Erythroblast (primary cell): Measurements from ENCODE around the gene TOMM7.

ENCODE experiments used
- DNase-seq, 2 experiments: peaks; one replicate each; lab custom pipeline; 2025; lab: John Stamatoyannopoulos, UW
- GATA1 ChIP-seq: IDR thresholded peaks from 2 replicates; pipeline ENCODE4 v1.6.1; 2011; ENCODE audit warnings: low read depth, mild to moderate bottlenecking, control low read depth, low read length, moderate library complexity
- POLR2A ChIP-seq: IDR thresholded peaks from 2 replicates; pipeline ENCODE4 v1.6.1; 2011; ENCODE audit warnings: mild to moderate bottlenecking, low read length

The TOMM7 gene

DNA sequence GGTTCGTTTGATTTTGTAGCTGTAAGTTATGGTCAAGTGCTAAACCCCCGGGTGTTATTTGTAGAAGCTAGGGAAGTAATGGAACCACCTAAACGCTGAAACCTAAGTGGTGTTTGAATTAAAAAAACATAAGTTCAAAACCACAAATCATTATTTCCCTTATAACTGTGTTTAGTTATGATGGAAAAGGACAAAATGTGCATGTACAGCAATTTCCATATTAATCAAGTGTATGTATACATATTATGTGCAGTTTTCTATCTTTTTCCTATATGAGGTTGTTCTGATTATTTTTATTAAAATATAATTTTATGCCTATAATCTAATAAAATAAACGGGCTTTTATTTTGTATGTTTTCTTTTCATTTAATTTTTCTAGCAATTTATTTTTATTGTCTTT is 49.8 kb downstream of the TOMM7 start:
- no peak for TF ChIP-seq POLR2A
- no peak for TF ChIP-seq GATA1
- no peak for DNase-seq

DNA sequence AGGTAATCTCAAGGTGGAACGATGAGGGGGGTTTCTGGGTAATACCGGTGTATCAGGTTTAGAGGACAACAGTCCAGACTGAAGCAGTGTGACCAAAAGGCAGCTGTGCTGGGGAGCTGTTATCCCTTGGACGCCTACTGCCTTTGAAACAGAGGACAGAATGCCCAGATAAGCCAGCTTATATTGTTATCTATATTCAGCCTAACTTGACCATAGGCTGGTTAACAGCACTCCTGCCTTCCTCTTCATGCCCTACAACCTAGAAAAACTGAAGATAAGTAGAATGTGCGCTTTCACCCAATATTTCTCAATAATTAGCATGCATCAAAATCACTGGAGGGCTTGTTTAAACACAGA is 50.8 kb downstream of the TOMM7 start:
- TF ChIP-seq POLR2A (no peak), GATA1 (no peak)
- peak in 1 of 2 experiments; percentile 37 for DNase-seq

DNA sequence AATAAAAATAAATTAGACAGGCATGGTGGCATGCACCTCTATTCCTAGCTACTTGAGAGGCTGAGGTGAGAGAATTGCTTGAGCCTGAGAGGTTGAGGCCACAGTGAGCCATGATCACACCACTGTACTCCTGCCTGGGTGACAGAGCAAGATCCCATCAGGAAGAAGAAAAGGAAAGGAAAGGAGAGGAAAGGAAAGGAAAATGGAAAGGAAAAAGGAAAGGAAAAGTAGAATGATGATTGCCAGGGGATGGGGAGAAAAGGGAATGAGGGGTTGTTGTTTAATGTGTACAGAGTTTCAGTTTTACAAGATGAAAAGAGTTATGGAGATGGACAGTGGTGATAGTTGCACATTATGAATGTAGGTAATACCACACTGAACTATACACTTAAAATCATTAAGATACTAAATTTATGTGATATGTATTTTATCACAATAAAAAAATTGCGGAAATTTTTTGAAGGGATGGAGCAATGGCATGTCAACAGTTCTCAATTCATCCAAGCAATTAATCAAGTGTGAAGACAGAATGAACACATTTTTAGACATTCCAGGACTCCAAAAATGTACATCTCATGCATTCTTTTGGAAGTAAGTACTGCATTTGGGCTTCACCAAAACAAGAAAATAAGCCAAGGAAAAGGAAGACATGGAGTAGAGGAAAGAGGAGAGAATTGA is 51.3 kb downstream of the TOMM7 start:
- no peak for DNase-seq
- TF ChIP-seq POLR2A (no peak), GATA1 (no peak)

DNA sequence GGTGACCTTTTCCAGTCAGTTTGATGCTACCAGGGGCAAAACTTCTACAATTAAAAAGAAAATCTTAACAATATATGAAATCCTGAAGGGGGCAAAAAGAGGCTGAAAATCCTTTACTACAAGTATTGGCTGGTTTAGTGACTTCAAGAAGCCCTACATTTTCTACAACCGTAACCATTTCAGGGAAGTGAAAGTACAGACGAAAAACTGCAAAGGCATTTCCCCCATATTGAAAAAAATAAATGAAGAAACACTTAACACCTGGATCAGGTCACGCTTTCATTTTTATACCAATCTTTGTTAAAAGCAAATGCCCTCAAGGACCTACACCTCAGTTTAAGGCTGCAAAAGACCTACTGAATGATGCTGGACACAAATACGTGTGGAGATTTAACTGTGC is 57.0 kb downstream of the TOMM7 start:
- no peak for DNase-seq
- TF ChIP-seq POLR2A = no peak
- no peak for TF ChIP-seq GATA1
